ENCODE data around the gene METAP2. TPM values are rescaled to one million over a fixed set of nuclear protein-coding genes. Genes with fewer than 3 reads are reported as not detected.
A peak's percentile ranks its signal among the peaks of the same experiment; 100 is the strongest.

METAP2 gene
- total and polyA plus RNA-seq, 2 donors (not counting 3 experiments of a cell fraction or from before 2014, with no cell fraction given) = 28.5 to 105 TPM

GRCh38 chr12:95544756-95545155, 70.8 kb downstream of the METAP2 start:
- no peaks in the 10 kb centered on the region for H3K9me1 ChIP-seq (replicated peaks; ENCODE audit: control insufficient read depth, extremely low read depth, insufficient read depth, low read length)
- dilution Hi-C loops (cut with MboI; ENCODE audit: extremely low pct_ligation_motif_present, low sequenced_read_pairs) (no loop called here), intact Hi-C loops (cut with micrococcal nuclease) (no loop called here)
- no peak for DNase-seq (ENCODE audit: low read depth, low spot score)
- no peak for FAIRE-seq
- no peak overlapping the region for H2AFZ ChIP-seq (ENCODE audit: low read depth, low read length)
- peaks cover 2% of the 10 kb centered on the region for H3K9me3 ChIP-seq (replicated peaks; ENCODE audit: control insufficient read depth, insufficient read depth, low read length)
- no peaks in the 10 kb centered on the region for H3K79me2 ChIP-seq (ENCODE audit: control insufficient read depth, insufficient read depth, low read length)
- ChIA-PET POLR2A (no interaction called here), CTCF (interaction anchor here (0.6 to 2.7 kb wide), 5 partner anchors 10 to 425 kb away, joined by 3 to 13 read pairs (median 3); no protein-coding TSS in a partner anchor)
- H3K4me3 ChIP-seq (replicated peaks in 1 of 3; ENCODE audit: insufficient read depth in 1 of 3, low read depth in 1 of 3, low read length in 3 of 3) = no peak overlapping the region
- H3K27ac ChIP-seq (ENCODE audit: insufficient read depth, low read depth, low read length) = no peak overlapping the region
- H3K27me3 ChIP-seq (ENCODE audit: control insufficient read depth in 2 of 2, insufficient read depth in 2 of 2, low read length in 2 of 2) = peaks cover 4 to 14% of the 10 kb centered on the region in 2 experiments
- H4K20me1 ChIP-seq (replicated peaks; ENCODE audit: control insufficient read depth, extremely low read depth, insufficient read depth, low read length) = no peaks in the 10 kb centered on the region
- peaks cover 19% of the 10 kb centered on the region for H3K4me1 ChIP-seq (ENCODE audit: control insufficient read depth, extremely low read depth, insufficient read depth, low read length)
- no peak overlapping the region for H3K9ac ChIP-seq (replicated peaks; ENCODE audit: extremely low read depth, insufficient read depth, low read length)
- H3K4me2 ChIP-seq (ENCODE audit: insufficient read depth, low read length) = no peak overlapping the region
- no TSS peak for BruUV-seq (replicated peaks)
- TF ChIP-seq MYC (IDR thresholded peaks at IDR 0.05; ENCODE audit: low read depth, low read length) = no peak
- TF ChIP-seq, protein P1, sequence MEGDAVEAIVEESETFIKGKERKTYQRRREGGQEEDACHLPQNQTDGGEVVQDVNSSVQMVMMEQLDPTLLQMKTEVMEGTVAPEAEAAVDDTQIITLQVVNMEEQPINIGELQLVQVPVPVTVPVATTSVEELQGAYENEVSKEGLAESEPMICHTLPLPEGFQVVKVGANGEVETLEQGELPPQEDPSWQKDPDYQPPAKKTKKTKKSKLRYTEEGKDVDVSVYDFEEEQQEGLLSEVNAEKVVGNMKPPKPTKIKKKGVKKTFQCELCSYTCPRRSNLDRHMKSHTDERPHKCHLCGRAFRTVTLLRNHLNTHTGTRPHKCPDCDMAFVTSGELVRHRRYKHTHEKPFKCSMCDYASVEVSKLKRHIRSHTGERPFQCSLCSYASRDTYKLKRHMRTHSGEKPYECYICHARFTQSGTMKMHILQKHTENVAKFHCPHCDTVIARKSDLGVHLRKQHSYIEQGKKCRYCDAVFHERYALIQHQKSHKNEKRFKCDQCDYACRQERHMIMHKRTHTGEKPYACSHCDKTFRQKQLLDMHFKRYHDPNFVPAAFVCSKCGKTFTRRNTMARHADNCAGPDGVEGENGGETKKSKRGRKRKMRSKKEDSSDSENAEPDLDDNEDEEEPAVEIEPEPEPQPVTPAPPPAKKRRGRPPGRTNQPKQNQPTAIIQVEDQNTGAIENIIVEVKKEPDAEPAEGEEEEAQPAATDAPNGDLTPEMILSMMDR (IDR thresholded peaks at IDR 0.05; ENCODE audit: extremely low read depth in 1 of 2, insufficient read depth in 1 of 2, low read depth in 1 of 2, low read length in 2 of 2) = no peak
- no peaks in the 10 kb centered on the region for H3K36me3 ChIP-seq (ENCODE audit: control insufficient read depth in 2 of 2, extremely low read depth in 1 of 2, insufficient read depth in 2 of 2, low read length in 2 of 2)

GRCh38 chr12:95545303-95545702, 71.4 kb downstream of the METAP2 start:
- Histone ChIP-seq H3K27ac (ENCODE audit: insufficient read depth, low read depth, low read length) (no peak overlapping the region), H3K27me3 (ENCODE audit: control insufficient read depth in 2 of 2, insufficient read depth in 2 of 2, low read length in 2 of 2) (peaks cover 4 to 14% of the 10 kb centered on the region in 2 experiments), H4K20me1 (replicated peaks; ENCODE audit: control insufficient read depth, extremely low read depth, insufficient read depth, low read length) (no peaks in the 10 kb centered on the region), H3K4me2 (ENCODE audit: insufficient read depth, low read length) (peak overlapping the region; percentile 20), H3K9ac (replicated peaks; ENCODE audit: extremely low read depth, insufficient read depth, low read length) (no peak overlapping the region), H3K36me3 (ENCODE audit: control insufficient read depth in 2 of 2, extremely low read depth in 1 of 2, insufficient read depth in 2 of 2, low read length in 2 of 2) (no peaks in the 10 kb centered on the region), H3K4me1 (ENCODE audit: control insufficient read depth, extremely low read depth, insufficient read depth, low read length) (peaks cover 19% of the 10 kb centered on the region), H3K9me1 (replicated peaks; ENCODE audit: control insufficient read depth, extremely low read depth, insufficient read depth, low read length) (no peaks in the 10 kb centered on the region), H3K79me2 (ENCODE audit: control insufficient read depth, insufficient read depth, low read length) (no peaks in the 10 kb centered on the region), H2AFZ (ENCODE audit: low read depth, low read length) (peak overlapping the region; percentile 62), H3K9me3 (replicated peaks; ENCODE audit: control insufficient read depth, insufficient read depth, low read length) (peaks cover 2% of the 10 kb centered on the region), H3K4me3 (replicated peaks in 1 of 3; ENCODE audit: insufficient read depth in 1 of 3, low read depth in 1 of 3, low read length in 3 of 3) (no peak overlapping the region)
- TF ChIP-seq, protein P2, sequence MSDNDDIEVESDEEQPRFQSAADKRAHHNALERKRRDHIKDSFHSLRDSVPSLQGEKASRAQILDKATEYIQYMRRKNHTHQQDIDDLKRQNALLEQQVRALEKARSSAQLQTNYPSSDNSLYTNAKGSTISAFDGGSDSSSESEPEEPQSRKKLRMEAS (IDR thresholded peaks at IDR 0.05; ENCODE audit: insufficient read depth, insufficient read length) = no peak
- TF ChIP-seq POLR2A (IDR thresholded peaks at IDR 0.05; ENCODE audit: low read depth, low read length) (no peak), JUN (IDR thresholded peaks at IDR 0.05; ENCODE audit: borderline replicate concordance, insufficient read depth, insufficient read length, low read depth) (no peak), FOS (IDR thresholded peaks at IDR 0.05; ENCODE audit: borderline replicate concordance, insufficient read depth, low read length) (no peak), GATA2 (IDR thresholded peaks at IDR 0.05; ENCODE audit: insufficient read depth, insufficient read length, low read depth, low read length) (no peak), MYC (IDR thresholded peaks at IDR 0.05; ENCODE audit: low read depth, low read length) (no peak), POLR2AphosphoS5 (IDR thresholded peaks at IDR 0.05; ENCODE audit: insufficient read depth, low read depth, low read length) (no peak), EZH2 (IDR thresholded peaks at IDR 0.05; ENCODE audit: borderline replicate concordance, low read depth, low read length, severe bottlenecking) (no peak)
- TF ChIP-seq, protein P1 (IDR thresholded peaks at IDR 0.05; ENCODE audit: extremely low read depth in 1 of 2, insufficient read depth in 1 of 2, low read depth in 1 of 2, low read length in 2 of 2) = no peak
- intact Hi-C loops (cut with micrococcal nuclease) = no loop called here
- DNase-seq (ENCODE audit: low read depth, low spot score) (no peak), FAIRE-seq (no peak)
- dilution Hi-C loops (cut with MboI; ENCODE audit: extremely low pct_ligation_motif_present, low sequenced_read_pairs) = no loop called here
- no TSS peak for BruUV-seq (replicated peaks)
- POLR2A ChIA-PET = no interaction called here
- CTCF ChIA-PET = interaction anchor here (0.9 to 2.7 kb wide), 4 partner anchors 11 to 33 kb away, joined by 3 to 13 read pairs (median 8); no protein-coding TSS in a partner anchor

All from endothelial cell of umbilical vein (primary cell).